AG09319 (cell line): ENCODE results near the gene LSS.
"Not testable (repeated sequence)": the region's sequence is repeated elsewhere in the genome, so short reads cannot be mapped to it uniquely, and the experiment has no call there.

Source experiments
- DNase-seq: peaks from one replicate; pipeline ENCODE4 v3.0.0-alpha.2; 2010; ENCODE audit warnings: low read depth; ENCODE audit errors: extremely low read depth
- TF ChIP-seq, protein P1 (sequence below): IDR thresholded peaks from 2 replicates; pipeline ENCODE4 v1.5.1; 2011; ENCODE audit warnings: low read depth, mild to moderate bottlenecking, inconsistent platforms, low read length, moderate library complexity

Gene LSS

DNA sequence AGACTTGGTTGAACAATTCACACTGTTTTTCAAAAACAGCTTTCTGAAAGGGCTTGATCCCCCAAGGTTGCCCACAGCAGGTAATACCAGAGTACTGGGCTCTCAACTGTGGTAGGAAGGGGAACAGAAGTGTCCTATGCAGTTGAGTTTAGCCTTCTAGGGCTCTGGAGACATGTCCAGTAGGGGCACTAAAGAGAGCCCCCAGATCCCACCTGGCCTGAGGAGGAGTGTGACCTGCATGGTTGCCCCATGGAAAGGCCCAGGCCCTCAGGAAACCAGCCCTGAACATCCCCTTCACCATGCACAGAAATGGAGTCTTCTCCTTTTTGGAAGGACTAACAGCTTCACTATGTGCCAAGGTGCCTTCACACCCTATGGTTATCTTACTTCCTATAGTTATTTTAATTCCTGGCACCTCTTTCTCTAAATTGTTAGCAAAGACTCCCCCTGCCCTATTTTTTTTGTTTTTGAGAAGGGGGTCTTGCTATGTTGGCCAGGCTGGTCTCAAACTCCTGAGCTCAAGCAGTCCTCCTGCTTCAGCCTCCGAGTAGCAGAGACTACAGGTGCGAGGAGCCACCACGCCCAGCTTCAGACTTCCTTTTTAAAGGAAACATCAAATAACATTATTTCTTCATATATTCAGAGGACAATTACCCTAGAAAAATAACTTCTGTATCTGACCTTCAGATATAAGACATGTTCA is 16.8 kb upstream of the LSS start:
- TF ChIP-seq, protein P1, sequence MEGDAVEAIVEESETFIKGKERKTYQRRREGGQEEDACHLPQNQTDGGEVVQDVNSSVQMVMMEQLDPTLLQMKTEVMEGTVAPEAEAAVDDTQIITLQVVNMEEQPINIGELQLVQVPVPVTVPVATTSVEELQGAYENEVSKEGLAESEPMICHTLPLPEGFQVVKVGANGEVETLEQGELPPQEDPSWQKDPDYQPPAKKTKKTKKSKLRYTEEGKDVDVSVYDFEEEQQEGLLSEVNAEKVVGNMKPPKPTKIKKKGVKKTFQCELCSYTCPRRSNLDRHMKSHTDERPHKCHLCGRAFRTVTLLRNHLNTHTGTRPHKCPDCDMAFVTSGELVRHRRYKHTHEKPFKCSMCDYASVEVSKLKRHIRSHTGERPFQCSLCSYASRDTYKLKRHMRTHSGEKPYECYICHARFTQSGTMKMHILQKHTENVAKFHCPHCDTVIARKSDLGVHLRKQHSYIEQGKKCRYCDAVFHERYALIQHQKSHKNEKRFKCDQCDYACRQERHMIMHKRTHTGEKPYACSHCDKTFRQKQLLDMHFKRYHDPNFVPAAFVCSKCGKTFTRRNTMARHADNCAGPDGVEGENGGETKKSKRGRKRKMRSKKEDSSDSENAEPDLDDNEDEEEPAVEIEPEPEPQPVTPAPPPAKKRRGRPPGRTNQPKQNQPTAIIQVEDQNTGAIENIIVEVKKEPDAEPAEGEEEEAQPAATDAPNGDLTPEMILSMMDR, result no peak
- DNase-seq, result no peak

DNA sequence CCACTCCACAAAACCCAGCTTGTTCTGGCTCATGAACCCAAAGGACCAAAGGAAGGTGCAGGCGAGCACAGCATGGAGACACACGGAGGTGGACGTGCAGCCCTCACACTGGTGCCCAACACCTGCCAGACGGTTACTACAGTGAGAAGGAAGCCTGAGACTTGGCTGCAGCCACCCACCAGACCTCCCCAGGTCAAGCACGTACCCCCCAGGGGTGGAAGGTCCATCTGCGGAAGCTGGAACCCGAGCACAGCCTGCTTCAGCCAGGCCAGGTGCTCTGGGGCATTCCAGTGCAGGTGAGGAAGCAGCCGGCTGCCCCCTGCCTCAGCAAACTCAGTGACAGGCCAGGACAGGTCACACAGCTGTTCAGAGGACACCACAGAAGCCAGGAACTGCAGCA is 16.0 kb upstream of the LSS start:
- DNase-seq, result no peak
- TF ChIP-seq, protein P1, result no peak

DNA sequence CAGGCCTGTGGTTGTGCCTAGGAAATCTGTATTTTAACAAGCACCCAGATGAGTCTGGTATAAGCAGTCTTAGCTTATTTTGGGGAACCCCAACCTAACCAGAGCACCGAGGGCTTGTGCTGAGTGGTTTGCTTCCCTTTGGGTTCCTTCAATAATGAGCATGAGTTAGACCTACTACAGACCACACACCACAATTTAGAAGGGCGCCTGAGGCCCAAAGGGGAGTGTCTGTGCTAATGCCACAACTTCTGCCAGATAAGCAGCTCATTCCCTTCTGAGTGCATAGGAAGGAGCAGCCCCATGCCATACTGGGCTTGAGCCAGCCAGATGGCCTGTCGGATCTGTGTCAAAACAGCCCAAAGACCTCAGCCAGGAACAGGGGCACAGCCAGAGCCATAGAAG is 15.4 kb upstream of the LSS start:
- no peak for DNase-seq
- TF ChIP-seq, protein P1, result no peak

DNA sequence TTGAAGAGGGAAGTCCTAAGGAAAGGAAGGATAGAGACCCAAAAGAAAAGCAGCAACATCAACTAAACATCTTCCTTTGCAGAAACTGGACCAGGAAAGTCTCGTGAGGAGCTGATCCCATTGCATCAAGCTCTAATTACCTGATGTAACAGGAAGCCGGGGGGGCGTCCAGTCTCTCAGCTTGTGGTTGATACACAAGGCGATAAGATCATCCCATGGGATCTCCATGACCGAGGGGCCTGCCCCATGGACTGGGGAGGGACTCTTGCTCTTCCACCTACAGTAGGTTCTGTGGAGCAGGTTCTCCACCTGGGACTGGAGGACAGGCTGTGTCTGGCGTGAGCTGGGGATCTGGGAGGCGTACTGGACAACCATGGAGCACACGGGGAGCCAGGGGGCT is 14.8 kb upstream of the LSS start:
- TF ChIP-seq, protein P1, result no peak
- no peak for DNase-seq

DNA sequence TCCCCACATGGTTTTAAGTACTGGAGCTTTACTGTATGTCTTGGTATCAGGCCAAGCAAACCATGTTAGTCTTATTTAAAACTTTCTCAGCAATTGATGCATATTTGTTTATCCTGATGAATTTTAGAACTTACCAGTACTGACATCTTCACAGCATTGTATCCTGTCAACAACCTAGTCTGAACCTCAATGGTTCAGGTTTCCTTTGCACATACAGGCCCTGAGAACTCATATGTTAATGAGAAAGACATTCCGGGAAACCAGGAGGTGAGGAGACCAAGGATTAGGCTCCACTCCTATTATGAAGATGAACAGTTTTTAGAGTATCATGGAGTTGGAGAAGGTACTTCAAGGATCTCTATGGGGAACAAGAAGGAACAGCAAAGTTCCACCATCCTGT is 13.0 kb upstream of the LSS start:
- DNase-seq, result not testable (repeated sequence)

DNA sequence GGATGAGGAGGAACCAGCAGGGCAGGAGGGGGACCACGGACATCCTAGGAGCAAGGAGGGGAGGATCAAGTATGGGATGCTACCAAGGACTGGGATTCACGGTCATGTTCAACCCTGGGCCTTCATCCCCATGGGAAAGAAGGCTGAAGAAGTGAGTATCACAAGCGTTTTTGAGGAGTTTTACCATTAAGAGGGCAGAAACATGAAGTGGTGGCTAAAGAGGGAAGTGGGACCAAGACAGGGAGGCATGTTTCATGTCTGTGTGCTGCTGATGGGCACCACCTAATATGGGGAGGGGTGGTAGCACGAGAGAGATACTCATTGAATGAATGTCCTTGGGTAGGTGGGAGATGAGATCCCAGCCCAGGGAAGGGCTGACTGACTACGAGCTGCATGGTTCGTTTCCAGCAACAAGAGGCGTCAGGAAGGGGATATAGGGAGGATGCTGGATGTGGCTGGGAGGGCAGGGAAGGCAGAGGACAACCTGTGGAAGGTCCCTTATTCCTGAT is 11.3 kb upstream of the LSS start:
- TF ChIP-seq, protein P1, result no peak

DNA sequence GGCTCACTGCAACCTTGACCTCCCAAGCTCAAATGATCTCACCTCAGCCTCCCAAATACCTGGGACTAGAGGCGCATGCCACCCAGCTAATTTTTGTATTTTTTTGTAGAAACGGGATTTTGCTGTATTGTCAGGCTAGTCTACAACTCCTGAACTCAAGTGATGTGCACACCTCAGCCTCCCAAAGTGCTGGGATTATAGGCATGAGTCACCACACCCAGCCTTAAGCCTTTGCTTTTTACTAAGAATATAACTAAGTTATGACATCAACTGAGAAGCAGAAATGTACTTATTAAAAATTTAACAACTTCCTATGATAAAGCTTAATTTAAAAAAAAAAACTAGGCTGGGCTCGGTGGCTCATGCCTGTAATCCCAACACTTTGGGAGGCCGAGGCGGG is 8.9 kb upstream of the LSS start:
- no peak for DNase-seq
- TF ChIP-seq, protein P1, result no peak

More for the DNA sequence above, 11.3 kb upstream of the LSS start:
- no peak for DNase-seq

DNA sequence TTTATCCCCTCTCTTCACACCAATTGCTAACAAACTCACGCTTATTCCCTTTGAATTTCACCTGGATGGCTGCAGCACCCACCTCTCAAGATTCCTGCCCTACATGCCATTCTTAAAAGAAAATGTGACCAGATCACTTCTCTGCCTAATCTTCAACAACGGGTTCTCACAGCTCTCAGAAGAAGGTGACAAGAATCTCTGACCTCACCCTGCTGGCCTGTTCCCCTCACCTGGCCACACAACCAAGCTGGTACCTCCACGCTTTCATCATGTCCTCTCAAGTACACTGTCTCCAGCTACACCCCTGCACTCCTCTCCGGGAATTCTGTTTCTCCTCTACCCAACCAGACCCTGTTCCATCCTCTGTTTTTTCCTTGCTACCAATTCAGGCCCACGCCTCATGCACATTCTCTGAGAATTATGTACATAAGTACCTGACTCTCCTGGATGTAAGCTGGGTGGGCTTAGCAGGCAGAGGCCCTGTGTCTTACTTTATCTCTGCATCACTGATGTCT is 5.9 kb upstream of the LSS start:
- no peak for DNase-seq
- TF ChIP-seq, protein P1, result no peak
